ENCODE results near the gene SETDB1. TPM values are rescaled to one million over a fixed set of nuclear protein-coding genes. Genes with fewer than 3 reads are reported as not detected.

The SETDB1 gene
- total and polyA plus RNA-seq, 2 of the 13 experiments (the other 11 are each of a cell fraction or from before 2014, with no cell fraction given) = 33.1 to 34.6 TPM

DNA sequence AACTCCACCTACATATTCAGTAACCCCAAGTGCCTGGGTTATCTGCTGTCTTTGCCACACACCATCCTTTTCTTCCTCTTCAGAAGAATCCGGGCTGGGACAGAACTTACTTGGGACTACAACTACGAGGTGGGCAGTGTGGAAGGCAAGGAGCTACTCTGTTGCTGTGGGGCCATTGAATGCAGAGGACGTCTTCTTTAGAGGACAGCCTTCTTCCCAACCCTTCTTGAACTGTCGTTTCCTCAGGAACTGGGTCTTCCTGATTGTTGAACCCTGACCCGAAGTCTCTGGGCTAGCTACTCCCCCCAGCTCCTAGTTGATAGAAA lies 38.0 kb downstream of the SETDB1 start:
- Histone ChIP-seq H3K36me3 (replicated peaks in 1 of 2; ENCODE audit: control insufficient read depth in 1 of 2, insufficient read depth in 2 of 2, low read length in 2 of 2) (peaks cover 45 to 85% of the 10 kb centered on the region in 2 experiments), H3K4me1 (ENCODE audit: insufficient read depth, low read length) (peaks cover 20% of the 10 kb centered on the region), H3K79me2 (ENCODE audit: insufficient read depth, low read length) (peaks cover 11% of the 10 kb centered on the region), H3K9me3 (ENCODE audit: low read length) (no peaks in the 10 kb centered on the region), H3K9ac (ENCODE audit: insufficient read depth, low read depth, low read length) (no peak overlapping the region), H3K27ac (ENCODE audit: extremely low read length, insufficient read depth, low read length) (no peak overlapping the region), H3K4me2 (ENCODE audit: low read depth, low read length) (no peak overlapping the region), H2AFZ (ENCODE audit: low read length) (no peak overlapping the region), H4K20me1 (ENCODE audit: insufficient read depth, low read length) (peaks cover 11% of the 10 kb centered on the region; the same call in 1 of the 2 replicates), H3K4me3 (replicated peaks in 1 of 3; ENCODE audit: insufficient read depth in 1 of 3, low read depth in 2 of 3, low read length in 3 of 3) (no peak overlapping the region), H3K27me3 (ENCODE audit: control insufficient read depth in 1 of 2, insufficient read depth in 2 of 2, low read length in 2 of 2) (no peaks in the 10 kb centered on the region)
- ChIA-PET POLR2A (interaction anchor here (1.2 to 3.0 kb wide), 2 partner anchors 10 to 42 kb away, joined by 6 to 9 read pairs; partner anchors contain the start of genes CERS2 and MINDY1), CTCF (ENCODE audit: low intra/inter-chr PET ratio, low total read pairs) (no interaction called here)
- BruUV-seq (replicated peaks) = no TSS peak
- FAIRE-seq = no peak
- no peak for ATAC-seq
- intact Hi-C loops (cut with micrococcal nuclease; ENCODE audit: unreplicated experiment) = no loop called here
- TF ChIP-seq, protein P1, sequence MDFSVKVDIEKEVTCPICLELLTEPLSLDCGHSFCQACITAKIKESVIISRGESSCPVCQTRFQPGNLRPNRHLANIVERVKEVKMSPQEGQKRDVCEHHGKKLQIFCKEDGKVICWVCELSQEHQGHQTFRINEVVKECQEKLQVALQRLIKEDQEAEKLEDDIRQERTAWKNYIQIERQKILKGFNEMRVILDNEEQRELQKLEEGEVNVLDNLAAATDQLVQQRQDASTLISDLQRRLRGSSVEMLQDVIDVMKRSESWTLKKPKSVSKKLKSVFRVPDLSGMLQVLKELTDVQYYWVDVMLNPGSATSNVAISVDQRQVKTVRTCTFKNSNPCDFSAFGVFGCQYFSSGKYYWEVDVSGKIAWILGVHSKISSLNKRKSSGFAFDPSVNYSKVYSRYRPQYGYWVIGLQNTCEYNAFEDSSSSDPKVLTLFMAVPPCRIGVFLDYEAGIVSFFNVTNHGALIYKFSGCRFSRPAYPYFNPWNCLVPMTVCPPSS (IDR thresholded peaks at IDR 0.05) = no peak
- TF ChIP-seq POLR2A (IDR thresholded peaks at IDR 0.05; ENCODE audit: insufficient read depth in 1 of 2, low read depth in 2 of 2, low read length in 2 of 2) (peak in 1 of 2 experiments; percentile 22; a peak in 1 of 4 replicates), ZNF296 (CRISPR knock-in tag; conservative IDR thresholded peaks at IDR 0.05) (no peak), RBFOX2 (IDR thresholded peaks at IDR 0.05; ENCODE audit: low read depth, low read length) (peak; percentile 51; the same call in 1 of the 2 replicates), POLR2G (IDR thresholded peaks at IDR 0.05; ENCODE audit: low read depth, low read length) (peak; percentile 12; the same call in 1 of the 2 replicates), NFE2 (CRISPR knock-in tag; IDR thresholded peaks at IDR 0.05) (no peak), ZNF136 (CRISPR knock-in tag; IDR thresholded peaks at IDR 0.05; ENCODE audit: low read depth) (no peak), ZNF768 (CRISPR knock-in tag; IDR thresholded peaks at IDR 0.05) (no peak), SALL2 (CRISPR knock-in tag; IDR thresholded peaks at IDR 0.05) (no peak), RBM22 (optimal IDR thresholded peaks at IDR 0.05; ENCODE audit: low read length) (peak; percentile 94), TCF7 (IDR thresholded peaks at IDR 0.05; ENCODE audit: low read depth) (no peak)
- TF ChIP-seq, protein P2, sequence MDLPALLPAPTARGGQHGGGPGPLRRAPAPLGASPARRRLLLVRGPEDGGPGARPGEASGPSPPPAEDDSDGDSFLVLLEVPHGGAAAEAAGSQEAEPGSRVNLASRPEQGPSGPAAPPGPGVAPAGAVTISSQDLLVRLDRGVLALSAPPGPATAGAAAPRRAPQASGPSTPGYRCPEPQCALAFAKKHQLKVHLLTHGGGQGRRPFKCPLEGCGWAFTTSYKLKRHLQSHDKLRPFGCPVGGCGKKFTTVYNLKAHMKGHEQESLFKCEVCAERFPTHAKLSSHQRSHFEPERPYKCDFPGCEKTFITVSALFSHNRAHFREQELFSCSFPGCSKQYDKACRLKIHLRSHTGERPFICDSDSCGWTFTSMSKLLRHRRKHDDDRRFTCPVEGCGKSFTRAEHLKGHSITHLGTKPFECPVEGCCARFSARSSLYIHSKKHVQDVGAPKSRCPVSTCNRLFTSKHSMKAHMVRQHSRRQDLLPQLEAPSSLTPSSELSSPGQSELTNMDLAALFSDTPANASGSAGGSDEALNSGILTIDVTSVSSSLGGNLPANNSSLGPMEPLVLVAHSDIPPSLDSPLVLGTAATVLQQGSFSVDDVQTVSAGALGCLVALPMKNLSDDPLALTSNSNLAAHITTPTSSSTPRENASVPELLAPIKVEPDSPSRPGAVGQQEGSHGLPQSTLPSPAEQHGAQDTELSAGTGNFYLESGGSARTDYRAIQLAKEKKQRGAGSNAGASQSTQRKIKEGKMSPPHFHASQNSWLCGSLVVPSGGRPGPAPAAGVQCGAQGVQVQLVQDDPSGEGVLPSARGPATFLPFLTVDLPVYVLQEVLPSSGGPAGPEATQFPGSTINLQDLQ (CRISPR knock-in tag; IDR thresholded peaks at IDR 0.05) = no peak
- TF ChIP-seq, protein P3, sequence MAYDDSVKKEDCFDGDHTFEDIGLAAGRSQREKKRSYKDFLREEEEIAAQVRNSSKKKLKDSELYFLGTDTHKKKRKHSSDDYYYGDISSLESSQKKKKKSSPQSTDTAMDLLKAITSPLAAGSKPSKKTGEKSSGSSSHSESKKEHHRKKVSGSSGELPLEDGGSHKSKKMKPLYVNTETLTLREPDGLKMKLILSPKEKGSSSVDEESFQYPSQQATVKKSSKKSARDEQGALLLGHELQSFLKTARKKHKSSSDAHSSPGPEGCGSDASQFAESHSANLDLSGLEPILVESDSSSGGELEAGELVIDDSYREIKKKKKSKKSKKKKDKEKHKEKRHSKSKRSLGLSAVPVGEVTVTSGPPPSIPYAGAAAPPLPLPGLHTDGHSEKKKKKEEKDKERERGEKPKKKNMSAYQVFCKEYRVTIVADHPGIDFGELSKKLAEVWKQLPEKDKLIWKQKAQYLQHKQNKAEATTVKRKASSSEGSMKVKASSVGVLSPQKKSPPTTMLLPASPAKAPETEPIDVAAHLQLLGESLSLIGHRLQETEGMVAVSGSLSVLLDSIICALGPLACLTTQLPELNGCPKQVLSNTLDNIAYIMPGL (CRISPR knock-in tag; IDR thresholded peaks at IDR 0.05; ENCODE audit: borderline replicate concordance in 1 of 2, low read depth in 1 of 2) = no peak
- TF ChIP-seq, protein P4, sequence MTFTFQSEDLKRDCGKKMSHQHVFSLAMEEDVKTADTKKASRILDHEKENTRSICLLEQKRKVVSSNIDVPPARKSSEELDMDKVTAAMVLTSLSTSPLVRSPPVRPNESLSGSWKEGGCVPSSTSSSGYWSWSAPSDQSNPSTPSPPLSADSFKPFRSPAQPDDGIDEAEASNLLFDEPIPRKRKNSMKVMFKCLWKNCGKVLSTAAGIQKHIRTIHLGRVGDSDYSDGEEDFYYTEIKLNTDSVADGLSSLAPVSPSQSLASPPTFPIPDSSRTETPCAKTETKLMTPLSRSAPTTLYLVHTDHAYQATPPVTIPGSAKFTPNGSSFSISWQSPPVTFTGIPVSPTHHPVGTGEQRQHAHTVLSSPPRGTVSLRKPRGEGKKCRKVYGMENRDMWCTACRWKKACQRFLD (CRISPR knock-in tag; IDR thresholded peaks at IDR 0.05; ENCODE audit: borderline replicate concordance) = no peak
- TF ChIP-seq, protein P5, sequence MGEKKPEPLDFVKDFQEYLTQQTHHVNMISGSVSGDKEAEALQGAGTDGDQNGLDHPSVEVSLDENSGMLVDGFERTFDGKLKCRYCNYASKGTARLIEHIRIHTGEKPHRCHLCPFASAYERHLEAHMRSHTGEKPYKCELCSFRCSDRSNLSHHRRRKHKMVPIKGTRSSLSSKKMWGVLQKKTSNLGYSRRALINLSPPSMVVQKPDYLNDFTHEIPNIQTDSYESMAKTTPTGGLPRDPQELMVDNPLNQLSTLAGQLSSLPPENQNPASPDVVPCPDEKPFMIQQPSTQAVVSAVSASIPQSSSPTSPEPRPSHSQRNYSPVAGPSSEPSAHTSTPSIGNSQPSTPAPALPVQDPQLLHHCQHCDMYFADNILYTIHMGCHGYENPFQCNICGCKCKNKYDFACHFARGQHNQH (CRISPR knock-in tag; IDR thresholded peaks at IDR 0.05) = no peak
- in situ Hi-C loops (cut with HindIII; ENCODE audit: extremely low pct_ligation_motif_present, low pct_unique_long_range_greater_than_20kb) = no loop called here
- 94% methylated on average over 5 of the region's 5 CpGs for WGBS (ENCODE audit: low lambda C conversion rate)
- DNase-seq (ENCODE audit: low spot score) = no peak
